MM.1S (cell line): ENCODE measurements around the gene DBF4B.

Experiments used
- DNase-seq: peaks from one replicate; pipeline ENCODE4 v3.0.0-alpha.2; 2015
- H2AFZ ChIP-seq: fragments of 300-600 bp; sonication (generic); 2 replicates; pipeline ENCODE4 v1.6.0; 2016; ENCODE audit warnings: antibody characterized with exemption, low read length
- H3F3A ChIP-seq: fragments of 300-600 bp; sonication (generic); 2 replicates; pipeline ENCODE4 v1.6.1; 2016; ENCODE audit warnings: mild to moderate bottlenecking, antibody characterized with exemption, low read length, moderate library complexity, mixed read lengths; ENCODE audit not compliant: insufficient read depth
- H3K27ac ChIP-seq: fragments of 300-600 bp; sonication (generic); 2 replicates; pipeline ENCODE4 v1.5.1; 2016; ENCODE audit warnings: mild to moderate bottlenecking, low read length
- H3K27me3 ChIP-seq: fragments of 300-600 bp; sonication (generic); replicated peaks from 2 replicates; pipeline ENCODE4 v1.6.0; 2016; ENCODE audit warnings: low read length; ENCODE audit not compliant: insufficient read depth
- H3K36me3 ChIP-seq: fragments of 300-600 bp; sonication (generic); replicated peaks from 2 replicates; pipeline ENCODE4 v1.6.1; 2016; ENCODE audit warnings: mild to moderate bottlenecking, low read length, mixed read lengths; ENCODE audit not compliant: insufficient read depth
- H3K4me1 ChIP-seq: fragments of 300-600 bp; sonication (generic); 2 replicates; pipeline ENCODE4 v1.6.1; 2016; ENCODE audit warnings: low read length, mixed read lengths
- H3K4me2 ChIP-seq: fragments of 300-600 bp; sonication (generic); 2 replicates; pipeline ENCODE4 v1.6.0; 2016; ENCODE audit warnings: low read depth, low read length
- H3K4me3 ChIP-seq: fragments of 300-600 bp; sonication (generic); 2 replicates; pipeline ENCODE4 v1.5.1; 2016; ENCODE audit warnings: low read length, mixed read lengths
- H3K79me2 ChIP-seq: fragments of 300-600 bp; sonication (generic); 2 replicates; pipeline ENCODE4 v1.6.1; 2016; ENCODE audit warnings: mixed run types, low read length, mixed read lengths
- H3K9ac ChIP-seq: fragments of 300-600 bp; sonication (generic); 2 replicates; pipeline ENCODE4 v1.6.1; 2016; ENCODE audit warnings: low read length, mixed read lengths
- H3K9me2 ChIP-seq: fragments of 300-600 bp; sonication (generic); replicated peaks from 2 replicates; pipeline ENCODE4 v1.6.1; 2016; ENCODE audit warnings: mild to moderate bottlenecking, low read length, mixed read lengths; ENCODE audit not compliant: insufficient read depth
- H3K9me3 ChIP-seq: fragments of 300-600 bp; sonication (generic); replicated peaks from 2 replicates; pipeline ENCODE4 v1.6.1; 2016; ENCODE audit warnings: mild to moderate bottlenecking, low read length, mixed read lengths; ENCODE audit not compliant: insufficient read depth
- H4K20me1 ChIP-seq: fragments of 300-600 bp; sonication (generic); 2 replicates; pipeline ENCODE4 v1.6.1; 2016; ENCODE audit warnings: mild to moderate bottlenecking, low read length, moderate library complexity, mixed read lengths; ENCODE audit not compliant: insufficient read depth
- EZH2 ChIP-seq: fragments of 300-600 bp; sonication (generic); optimal IDR thresholded peaks from 2 replicates; pipeline ENCODE3; 2017; ENCODE audit warnings: low read depth, mild to moderate bottlenecking, antibody characterized with exemption, low read length, mixed read lengths
- EZH2phosphoT487 ChIP-seq: fragments of 300-600 bp; sonication (generic); IDR thresholded peaks from 2 replicates; pipeline ENCODE4 v1.6.1; 2018; ENCODE audit warnings: antibody characterized with exemption, low read length
- TF ChIP-seq, protein P1 (sequence below): fragments of 300-600 bp; sonication (generic); IDR thresholded peaks from 2 replicates; pipeline ENCODE4 v1.5.1; 2016; ENCODE audit warnings: antibody characterized with exemption, low read length, mixed read lengths

DBF4B gene

DNA sequence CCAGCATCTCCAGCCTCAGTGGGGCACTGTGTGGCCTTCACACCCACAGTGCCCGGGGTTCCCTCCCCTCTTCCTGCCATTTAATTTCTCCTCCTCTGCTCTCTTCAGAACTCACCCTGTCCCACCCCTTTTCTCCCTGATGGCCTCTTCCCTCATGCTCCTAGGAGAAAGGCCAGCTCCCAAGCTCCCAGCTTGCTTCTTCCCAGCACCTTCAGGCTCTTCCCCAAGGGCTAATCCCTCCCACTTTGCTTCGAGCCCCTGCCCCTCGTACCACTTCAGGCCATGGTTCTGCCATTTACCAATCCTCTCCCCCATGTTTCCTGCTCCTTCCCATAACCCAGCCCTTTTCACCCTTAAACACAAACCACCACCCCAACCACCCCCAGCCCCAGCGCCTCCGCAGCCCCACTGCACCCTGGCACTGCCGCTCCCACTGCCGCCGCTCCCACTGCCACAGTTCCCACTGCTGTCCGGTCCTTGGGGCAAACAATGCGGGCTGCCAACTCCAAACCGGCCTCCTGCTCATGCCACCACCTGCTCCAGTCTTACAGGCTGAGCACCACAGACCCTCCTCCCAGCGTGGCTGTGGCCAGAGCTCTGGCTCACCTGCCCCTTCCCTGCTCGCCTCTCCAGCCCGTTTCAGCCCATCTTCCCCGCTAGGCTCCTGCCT lies 78.9 kb downstream of the DBF4B start:
- Histone ChIP-seq H4K20me1 (no peaks in the 10 kb centered on the region), H3K27ac (no peak overlapping the region), H3K27me3 (no peaks in the 10 kb centered on the region; the same call in 1 of the 2 replicates), H3K4me3 (no peak overlapping the region), H3K9me3 (no peaks in the 10 kb centered on the region), H3K36me3 (no peaks in the 10 kb centered on the region), H2AFZ (no peak overlapping the region), H3F3A (no peaks in the 10 kb centered on the region), H3K4me2 (no peak overlapping the region), H3K79me2 (no peaks in the 10 kb centered on the region), H3K4me1 (no peaks in the 10 kb centered on the region), H3K9ac (no peak overlapping the region), H3K9me2 (no peaks in the 10 kb centered on the region)
- no peak for DNase-seq
- TF ChIP-seq EZH2: no peak
- no peak for TF ChIP-seq EZH2phosphoT487

- H3F3A ChIP-seq: no peaks in the 10 kb centered on the region
- no peaks in the 10 kb centered on the region for H3K4me1 ChIP-seq
- H3K27me3 ChIP-seq: no peaks in the 10 kb centered on the region; the same call in 1 of the 2 replicates
- no peak overlapping the region for H2AFZ ChIP-seq
- no peak for DNase-seq
- no peaks in the 10 kb centered on the region for H4K20me1 ChIP-seq
- H3K9ac ChIP-seq: no peak overlapping the region
- no peaks in the 10 kb centered on the region for H3K79me2 ChIP-seq
- H3K36me3 ChIP-seq: no peaks in the 10 kb centered on the region
- no peaks in the 10 kb centered on the region for H3K9me3 ChIP-seq
- TF ChIP-seq, protein P1, sequence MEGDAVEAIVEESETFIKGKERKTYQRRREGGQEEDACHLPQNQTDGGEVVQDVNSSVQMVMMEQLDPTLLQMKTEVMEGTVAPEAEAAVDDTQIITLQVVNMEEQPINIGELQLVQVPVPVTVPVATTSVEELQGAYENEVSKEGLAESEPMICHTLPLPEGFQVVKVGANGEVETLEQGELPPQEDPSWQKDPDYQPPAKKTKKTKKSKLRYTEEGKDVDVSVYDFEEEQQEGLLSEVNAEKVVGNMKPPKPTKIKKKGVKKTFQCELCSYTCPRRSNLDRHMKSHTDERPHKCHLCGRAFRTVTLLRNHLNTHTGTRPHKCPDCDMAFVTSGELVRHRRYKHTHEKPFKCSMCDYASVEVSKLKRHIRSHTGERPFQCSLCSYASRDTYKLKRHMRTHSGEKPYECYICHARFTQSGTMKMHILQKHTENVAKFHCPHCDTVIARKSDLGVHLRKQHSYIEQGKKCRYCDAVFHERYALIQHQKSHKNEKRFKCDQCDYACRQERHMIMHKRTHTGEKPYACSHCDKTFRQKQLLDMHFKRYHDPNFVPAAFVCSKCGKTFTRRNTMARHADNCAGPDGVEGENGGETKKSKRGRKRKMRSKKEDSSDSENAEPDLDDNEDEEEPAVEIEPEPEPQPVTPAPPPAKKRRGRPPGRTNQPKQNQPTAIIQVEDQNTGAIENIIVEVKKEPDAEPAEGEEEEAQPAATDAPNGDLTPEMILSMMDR: no peak
- TF ChIP-seq EZH2phosphoT487 (no peak), EZH2 (no peak)
- no peak overlapping the region for H3K4me2 ChIP-seq
- H3K27ac ChIP-seq: no peak overlapping the region
- H3K9me2 ChIP-seq: no peaks in the 10 kb centered on the region
- no peak overlapping the region for H3K4me3 ChIP-seq
Observed at GRCh38 chr17:44788139-44788538, 79.7 kb downstream of the DBF4B start.

- no peak overlapping the region for H2AFZ ChIP-seq
- no peaks in the 10 kb centered on the region for H3K27me3 ChIP-seq
- H3K27ac ChIP-seq: no peak overlapping the region
- no peak overlapping the region for H3K9ac ChIP-seq
- H4K20me1 ChIP-seq: no peaks in the 10 kb centered on the region
- no peak for TF ChIP-seq EZH2
- no peak for TF ChIP-seq EZH2phosphoT487
- TF ChIP-seq, protein P1: no peak
- H3K9me2 ChIP-seq: no peaks in the 10 kb centered on the region
- H3K4me1 ChIP-seq: no peaks in the 10 kb centered on the region
- H3K4me2 ChIP-seq: no peak overlapping the region
- no peaks in the 10 kb centered on the region for H3F3A ChIP-seq
- no peak overlapping the region for H3K4me3 ChIP-seq
- H3K79me2 ChIP-seq: no peaks in the 10 kb centered on the region
- no peak for DNase-seq
- H3K36me3 ChIP-seq: no peaks in the 10 kb centered on the region
- H3K9me3 ChIP-seq: no peaks in the 10 kb centered on the region
Observed at GRCh38 chr17:44792276-44792675, 83.8 kb downstream of the DBF4B start.
